ENCODE data around the gene CTNNA3.

- TF ChIP-seq CTCF (IDR thresholded peaks at IDR 0.05 in 4 of 5, conservative IDR thresholded peaks at IDR 0.05 in 1 of 5) (no peak), POLR2A (IDR thresholded peaks at IDR 0.05) (no peak)
Measured at GRCh38 chr10:66281327-66281726, 1414.7 kb downstream of the CTNNA3 start.
